IMR-90 (cell line): ENCODE results near the gene ANKRD7. TPM values are rescaled to one million over a fixed set of nuclear protein-coding genes. Genes with fewer than 3 reads are reported as not detected.

Experiments
- ATAC-seq: fragments of 200-7000 bp; cut with Tn5 transposase; 2 replicates; pipeline ENCODE4 v1.9.1; 2020; ENCODE audit warnings: low read depth, mild to moderate bottlenecking, moderate library complexity
- BruUV-seq: library from RNA; stranded (reverse); fragments of 400-500 nt; replicated peaks from 2 replicates; lab custom pipeline; 2021; lab: Mats Ljungman, UMichigan
- CTCF ChIA-PET: fragments of 300-600 bp; formaldehyde crosslinking; extraction: SDS; loops from one replicate; lab custom pipeline; 2021; ENCODE audit warnings: antibody characterized with exemption; lab: Yijun Ruan, JAX
- POLR2A ChIA-PET: fragments of 300-600 bp; sonication (Branson Sonifier 250); formaldehyde crosslinking; loops from one replicate; lab custom pipeline; 2022; ENCODE audit warnings: antibody characterized with exemption; ENCODE audit not compliant: unreplicated experiment; lab: Charles Lee
- DNase-seq: peaks from one replicate; pipeline ENCODE4 v3.0.0; 2013
- H2AFZ ChIP-seq: replicated peaks from 2 replicates; pipeline ENCODE3; 2013; ENCODE audit warnings: low read length, mild to moderate bottlenecking; ENCODE audit not compliant: poor library complexity
- H2AK5ac ChIP-seq: 2 replicates; pipeline ENCODE4 v1.6.1; 2013; ENCODE audit warnings: low read depth, low read length, inconsistent platforms
- H2AK9ac ChIP-seq: replicated peaks from 2 replicates; pipeline ENCODE3; 2013; ENCODE audit warnings: mild to moderate bottlenecking, low read depth, low read length, moderate library complexity; ENCODE audit not compliant: poor library complexity
- H2BK120ac ChIP-seq: 2 replicates; pipeline ENCODE4 v1.6.1; 2013; ENCODE audit warnings: low read depth, low read length, inconsistent platforms
- H2BK15ac ChIP-seq: 3 replicates; pipeline ENCODE4 v1.6.1; 2013; ENCODE audit warnings: low read depth, low read length, inconsistent platforms
- H2BK20ac ChIP-seq: 2 replicates; pipeline ENCODE4 v1.6.1; 2013; ENCODE audit warnings: low read depth, mild to moderate bottlenecking, inconsistent platforms, low read length, moderate library complexity
- H2BK5ac ChIP-seq: 2 replicates; pipeline ENCODE4 v1.6.1; 2013; ENCODE audit warnings: mild to moderate bottlenecking, low read depth, low read length, inconsistent platforms; ENCODE audit not compliant: poor library complexity, severe bottlenecking
- H3K14ac ChIP-seq: replicated peaks from 2 replicates; pipeline ENCODE4 v1.6.1; 2013; ENCODE audit warnings: low read depth, low read length, inconsistent platforms
- H3K18ac ChIP-seq: 2 replicates; pipeline ENCODE4 v1.6.1; 2013; ENCODE audit warnings: low read depth, low read length, control low read depth
- H3K23ac ChIP-seq: 2 replicates; pipeline ENCODE4 v1.6.1; 2013; ENCODE audit warnings: low read depth, low read length, inconsistent platforms
- H3K27ac ChIP-seq: 2 replicates; pipeline ENCODE4 v1.5.1; 2013; ENCODE audit warnings: mild to moderate bottlenecking, control low read depth, low read length; ENCODE audit not compliant: insufficient read depth
- H3K27me3 ChIP-seq: 2 replicates; pipeline ENCODE4 v1.6.1; 2013; ENCODE audit warnings: low read length; ENCODE audit not compliant: control insufficient read depth, insufficient read depth
- H3K36me3 ChIP-seq: 2 replicates; pipeline ENCODE4 v1.6.1; 2013; ENCODE audit warnings: low read length, mixed read lengths; ENCODE audit not compliant: control insufficient read depth, insufficient read depth
- H3K4ac ChIP-seq: 2 replicates; pipeline ENCODE4 v1.6.1; 2013; ENCODE audit warnings: low read depth, low read length, inconsistent platforms
- H3K4me1 ChIP-seq: 2 replicates; pipeline ENCODE4 v1.6.1; 2013; ENCODE audit warnings: low read length, mixed read lengths; ENCODE audit not compliant: control insufficient read depth, insufficient read depth
- H3K4me2 ChIP-seq: 2 replicates; pipeline ENCODE4 v1.6.1; 2013; ENCODE audit warnings: low read depth, mild to moderate bottlenecking, control low read depth, low read length, moderate library complexity
- H3K4me3 ChIP-seq: 2 replicates; pipeline ENCODE4 v1.5.1; 2013; ENCODE audit warnings: low read depth, mild to moderate bottlenecking, control low read depth, low read length, moderate library complexity; ENCODE audit not compliant: insufficient read depth
- H3K56ac ChIP-seq: 2 replicates; pipeline ENCODE4 v1.6.1; 2013; ENCODE audit warnings: low read length, inconsistent platforms; ENCODE audit not compliant: insufficient read depth; ENCODE audit errors: extremely low read depth
- H3K79me1 ChIP-seq, 2 experiments: 2 replicates each; pipeline ENCODE4 v1.6.1; 2013; ENCODE audit warnings: low read length in 2 of 2, inconsistent platforms in 1 of 2, low read depth in 1 of 2
- H3K9ac ChIP-seq: 2 replicates; pipeline ENCODE4 v1.6.1; 2013; ENCODE audit warnings: low read depth, low read length, control low read depth
- H3K9me1 ChIP-seq: 2 replicates; pipeline ENCODE4 v1.6.1; 2013; ENCODE audit warnings: low read length, inconsistent platforms; ENCODE audit not compliant: insufficient read depth
- H3K9me3 ChIP-seq: 2 replicates; pipeline ENCODE4 v1.6.1; 2013; ENCODE audit warnings: low read length; ENCODE audit not compliant: control insufficient read depth, insufficient read depth
- H4K20me1 ChIP-seq: 2 replicates; pipeline ENCODE4 v1.6.1; 2013; ENCODE audit warnings: low read length, inconsistent platforms; ENCODE audit not compliant: insufficient read depth
- H4K5ac ChIP-seq: 2 replicates; pipeline ENCODE4 v1.6.1; 2013; ENCODE audit warnings: mild to moderate bottlenecking, low read depth, low read length, control low read depth
- H4K8ac ChIP-seq, 2 experiments: 2 replicates each; pipeline ENCODE4 v1.6.1; 2013; ENCODE audit warnings: low read depth in 2 of 2, low read length in 2 of 2, control low read depth in 1 of 2, inconsistent platforms in 1 of 2
- H4K91ac ChIP-seq: 2 replicates; pipeline ENCODE4 v1.6.1; 2013; ENCODE audit warnings: low read depth, low read length, inconsistent platforms; ENCODE audit not compliant: insufficient read depth
- BHLHE40 ChIP-seq: fragments of 150-350 bp; IDR thresholded peaks from 2 replicates; pipeline ENCODE4 v1.6.1; 2016; ENCODE audit warnings: mild to moderate bottlenecking, low read depth, low read length
- CEBPB ChIP-seq: IDR thresholded peaks from 2 replicates; pipeline ENCODE4 v1.6.1; 2012; ENCODE audit warnings: low read depth, low read length, improper control_type of control experiment
- CHD1 ChIP-seq: IDR thresholded peaks from 2 replicates; pipeline ENCODE4 v1.6.1; 2012; ENCODE audit warnings: low read depth, low read length, improper control_type of control experiment
- CTCF ChIP-seq: conservative IDR thresholded peaks from 2 replicates; pipeline ENCODE4 v1.5.1; 2012; ENCODE audit warnings: mild to moderate bottlenecking, low read depth, low read length, improper control_type of control experiment
- ELK1 ChIP-seq: fragments of 150-350 bp; IDR thresholded peaks from 2 replicates; pipeline ENCODE4 v1.6.1; 2016; ENCODE audit warnings: low read depth, mild to moderate bottlenecking, low read length, moderate library complexity, borderline replicate concordance
- MAFK ChIP-seq: IDR thresholded peaks from 2 replicates; pipeline ENCODE4 v1.6.1; 2012; ENCODE audit warnings: low read depth, low read length, improper control_type of control experiment
- MAZ ChIP-seq: IDR thresholded peaks from 2 replicates; pipeline ENCODE4 v1.6.1; 2012; ENCODE audit warnings: low read depth, mild to moderate bottlenecking, low read length, improper control_type of control experiment, moderate library complexity, borderline replicate concordance
- MXI1 ChIP-seq: IDR thresholded peaks from 2 replicates; pipeline ENCODE4 v1.6.1; 2012; ENCODE audit warnings: low read depth, mild to moderate bottlenecking, low read length, moderate library complexity, borderline replicate concordance
- POLR2A ChIP-seq: IDR thresholded peaks from 2 replicates; pipeline ENCODE4 v1.6.1; 2012; ENCODE audit warnings: mild to moderate bottlenecking, low read depth, low read length
- RAD21 ChIP-seq: IDR thresholded peaks from 2 replicates; pipeline ENCODE4 v1.6.1; 2012; ENCODE audit warnings: low read length, improper control_type of control experiment
- RCOR1 ChIP-seq: IDR thresholded peaks from 2 replicates; pipeline ENCODE4 v1.6.1; 2012; ENCODE audit warnings: mild to moderate bottlenecking, low read length, improper control_type of control experiment; ENCODE audit not compliant: insufficient replicate concordance
- USF2 ChIP-seq: fragments of 150-350 bp; IDR thresholded peaks from 2 replicates; pipeline ENCODE4 v1.6.1; 2017; ENCODE audit warnings: mild to moderate bottlenecking, antibody characterized with exemption, low read length, low read depth
- WGBS, 2 experiments: methylation state at CpG; one replicate each; pipeline versions ENCODE4 v1.1.5 to v1.1.7; 2013; ENCODE audit warnings: missing lambda C conversion rate in 2 of 2; ENCODE audit not compliant: insufficient read length in 1 of 2; ENCODE audit errors: extremely low coverage in 2 of 2; 5-methylcytosine and 5-hydroxymethylcytosine counted together
- dilution Hi-C: fragments of 300-500 bp; cut with HindIII; formaldehyde crosslinking; loops from one replicate; pipeline ENCODE4 v1.14.3; 2018; ENCODE audit warnings: low sequenced_read_pairs; ENCODE audit not compliant: unreplicated experiment
- in situ Hi-C: fragments of 300-500 bp; cut with MboI; formaldehyde crosslinking; loops from 3 replicates; pipeline ENCODE4 v1.14.3; 2019; ENCODE audit warnings: low sequenced_read_pairs, inconsistent platforms, mixed read lengths
- intact Hi-C: fragments of 100-400 bp; cut with micrococcal nuclease; formaldehyde crosslinking; loops from 2 replicates; pipeline ENCODE4 v1.10.0; 2022
- polyA plus RNA-seq, 3 experiments: library from polyadenylated mRNA; depleted of rRNA; stranded (reverse); fragments of >200 nt; gene quantifications; 2 replicates each; pipeline ENCODE4 v1.2.3, GENCODE V29; 2012; ENCODE audit warnings: low replicate concordance in 1 of 3
- total RNA-seq: library from RNA; depleted of rRNA; stranded (reverse); fragments of >200 nt; gene quantifications from 2 replicates; pipeline ENCODE4 v1.2.3, GENCODE V29; 2012

ANKRD7 gene
- total and polyA plus RNA-seq, 2 of the 4 experiments (the other 2 are of a cell fraction): 0.17 to 0.18 TPM

GRCh38 chr7:118222591-118222990, 1.9 kb upstream of the ANKRD7 start:
- intact Hi-C loops: no loop called here
- no peak overlapping the region for H3K56ac ChIP-seq
- H3K9me1 ChIP-seq: no peaks in the 10 kb centered on the region
- DNase-seq (no peak), ATAC-seq (no peak)
- H2BK5ac ChIP-seq: no peak overlapping the region
- H4K5ac ChIP-seq: no peak overlapping the region
- no peaks in the 10 kb centered on the region for H3K9me3 ChIP-seq
- H2AK5ac ChIP-seq: no peak overlapping the region
- CTCF ChIA-PET: no interaction called here
- no peak overlapping the region for H3K18ac ChIP-seq
- in situ Hi-C loops: no loop called here
- no peak overlapping the region for H4K8ac ChIP-seq
- POLR2A ChIA-PET: no interaction called here
- no peak overlapping the region for H3K23ac ChIP-seq
- no peak overlapping the region for H3K4ac ChIP-seq
- H2AFZ ChIP-seq: no peak overlapping the region
- no peak overlapping the region for H2BK120ac ChIP-seq
- H4K91ac ChIP-seq: no peak overlapping the region
- no peaks in the 10 kb centered on the region for H3K79me1 ChIP-seq
- no peak overlapping the region for H2AK9ac ChIP-seq
- dilution Hi-C loops: no loop called here
- H2BK20ac ChIP-seq: no peak overlapping the region
- H3K4me1 ChIP-seq: no peaks in the 10 kb centered on the region
- H3K4me3 ChIP-seq: no peak overlapping the region
- no peak overlapping the region for H3K14ac ChIP-seq
- no peak overlapping the region for H2BK15ac ChIP-seq
- no peak for TF ChIP-seq MAFK
- no peak for TF ChIP-seq CTCF
- no peak for TF ChIP-seq ELK1
- TF ChIP-seq MAZ: no peak
- no peak for TF ChIP-seq POLR2A
- no peak for TF ChIP-seq RAD21
- TF ChIP-seq MXI1: no peak
- no peak for TF ChIP-seq CEBPB
- no peak for TF ChIP-seq USF2
- no peak for TF ChIP-seq RCOR1
- TF ChIP-seq CHD1: no peak
- TF ChIP-seq BHLHE40: no peak
- no peak overlapping the region for H3K9ac ChIP-seq
- no peaks in the 10 kb centered on the region for H4K20me1 ChIP-seq
- no CpG with 5 or more reads among the region's 1 CpG for WGBS, 2 experiments
- no peaks in the 10 kb centered on the region for H3K36me3 ChIP-seq
- no peaks in the 10 kb centered on the region for H3K27me3 ChIP-seq
- H3K4me2 ChIP-seq: no peak overlapping the region
- no TSS peak for BruUV-seq
- H3K27ac ChIP-seq: no peak overlapping the region
